ENCODE measurements around the gene PDCD7.

DNA sequence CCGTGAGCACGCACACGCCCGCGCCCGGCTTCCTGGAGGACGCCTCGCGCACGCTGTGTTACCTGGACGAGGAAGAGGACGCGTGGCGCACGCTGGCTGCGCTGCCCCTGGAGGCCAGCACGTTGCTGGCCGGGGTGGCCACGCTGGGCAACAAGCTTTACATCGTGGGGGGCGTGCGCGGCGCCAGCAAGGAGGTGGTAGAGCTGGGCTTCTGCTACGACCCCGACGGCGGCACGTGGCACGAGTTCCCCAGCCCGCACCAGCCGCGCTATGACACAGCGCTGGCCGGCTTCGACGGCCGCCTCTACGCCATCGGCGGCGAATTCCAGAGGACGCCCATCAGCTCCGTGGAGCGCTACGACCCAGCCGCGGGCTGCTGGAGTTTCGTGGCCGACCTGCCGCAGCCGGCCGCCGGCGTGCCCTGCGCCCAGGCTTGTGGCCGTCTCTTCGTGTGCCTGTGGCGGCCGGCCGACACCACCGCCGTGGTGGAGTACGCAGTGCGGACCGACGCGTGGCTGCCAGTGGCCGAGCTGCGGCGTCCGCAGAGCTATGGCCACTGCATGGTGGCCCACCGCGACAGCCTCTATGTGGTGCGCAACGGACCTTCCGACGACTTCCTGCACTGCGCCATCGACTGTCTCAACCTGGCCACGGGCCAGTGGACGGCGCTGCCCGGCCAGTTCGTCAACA is 56.2 kb downstream of the PDCD7 start:
- TF ChIP-seq, protein P1, sequence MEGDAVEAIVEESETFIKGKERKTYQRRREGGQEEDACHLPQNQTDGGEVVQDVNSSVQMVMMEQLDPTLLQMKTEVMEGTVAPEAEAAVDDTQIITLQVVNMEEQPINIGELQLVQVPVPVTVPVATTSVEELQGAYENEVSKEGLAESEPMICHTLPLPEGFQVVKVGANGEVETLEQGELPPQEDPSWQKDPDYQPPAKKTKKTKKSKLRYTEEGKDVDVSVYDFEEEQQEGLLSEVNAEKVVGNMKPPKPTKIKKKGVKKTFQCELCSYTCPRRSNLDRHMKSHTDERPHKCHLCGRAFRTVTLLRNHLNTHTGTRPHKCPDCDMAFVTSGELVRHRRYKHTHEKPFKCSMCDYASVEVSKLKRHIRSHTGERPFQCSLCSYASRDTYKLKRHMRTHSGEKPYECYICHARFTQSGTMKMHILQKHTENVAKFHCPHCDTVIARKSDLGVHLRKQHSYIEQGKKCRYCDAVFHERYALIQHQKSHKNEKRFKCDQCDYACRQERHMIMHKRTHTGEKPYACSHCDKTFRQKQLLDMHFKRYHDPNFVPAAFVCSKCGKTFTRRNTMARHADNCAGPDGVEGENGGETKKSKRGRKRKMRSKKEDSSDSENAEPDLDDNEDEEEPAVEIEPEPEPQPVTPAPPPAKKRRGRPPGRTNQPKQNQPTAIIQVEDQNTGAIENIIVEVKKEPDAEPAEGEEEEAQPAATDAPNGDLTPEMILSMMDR (IDR thresholded peaks at IDR 0.05), result no peak
- no peak for TF ChIP-seq POLR2A (IDR thresholded peaks at IDR 0.05)

Data from Peyer's patch (tissue), 4 donors.